Activated T-cell treated with anti-CD3 and anti-CD28 coated beads, Interleukin-2, amount 50 U/mL, for 72 hours (primary cell): ENCODE measurements around the gene HES7. TPM values are rescaled to one million over a fixed set of nuclear protein-coding genes. Genes with fewer than 3 reads are reported as not detected.
"Not testable (repeated sequence)": the region's sequence is repeated elsewhere in the genome, so short reads cannot be mapped to it uniquely, and the experiment has no call there.

Experiments used
- ATAC-seq, 2 donors: fragments of 150-1000 bp; cut with Tn5 transposase; replicated peaks in 1 of 2; 2 replicates each; pipeline ENCODE4 v1.10.0; 2021; ENCODE audit warnings: moderate library complexity in 2 of 2, mild to moderate bottlenecking in 1 of 2
- DNase-seq, 2 donors: peaks; one replicate each; pipeline ENCODE4 v3.0.0; 2021 to 2022; ENCODE audit warnings: mixed read lengths in 1 of 2
- H3K27ac Mint-ChIP-seq: one replicate; pipeline ENCODE4 v1.8.0; 2022; ENCODE audit warnings: mild to moderate bottlenecking, moderate library complexity, mixed read lengths
- H3K27me3 Mint-ChIP-seq: one replicate; pipeline ENCODE4 v1.8.0; 2022; ENCODE audit warnings: low read depth, mixed read lengths
- H3K36me3 Mint-ChIP-seq, 2 donors: one replicate each; pipeline ENCODE4 v1.8.0; 2022; ENCODE audit warnings: mixed read lengths in 2 of 2, mild to moderate bottlenecking in 1 of 2; ENCODE audit not compliant: insufficient read depth in 2 of 2
- H3K4me1 Mint-ChIP-seq: one replicate; pipeline ENCODE4 v1.8.0; 2022; ENCODE audit warnings: low read depth, mixed read lengths
- H3K4me3 Mint-ChIP-seq, 2 donors: one replicate each; pipeline ENCODE4 v1.8.0; 2022; ENCODE audit warnings: mild to moderate bottlenecking in 2 of 2, mixed read lengths in 2 of 2, moderate library complexity in 2 of 2
- H3K9me3 Mint-ChIP-seq, 2 donors: one replicate each; pipeline ENCODE4 v1.8.0; 2022; ENCODE audit warnings: mixed read lengths in 2 of 2
- total RNA-seq, 2 donors: library from RNA; stranded (reverse); gene quantifications; one replicate each; pipeline ENCODE4 v1.2.3, GENCODE V29; 2022

HES7 gene
- total RNA-seq, 2 donors from 2014 or later = 1.5 to 4.3 TPM

- H3K36me3 Mint-ChIP-seq, H3K27ac Mint-ChIP-seq, ATAC-seq, H3K9me3 Mint-ChIP-seq, H3K4me3 Mint-ChIP-seq, DNase-seq: not testable (repeated sequence)
- Mint-ChIP-seq H3K27me3 (peaks cover 10% of the 10 kb centered on the region), H3K4me1 (peaks cover 11% of the 10 kb centered on the region)
Observed at GRCh38 chr17:8106980-8107379, 16.9 kb downstream of the HES7 start.

GRCh38 chr17:8105957-8106398, 17.9 kb downstream of the HES7 start:
- H3K4me1 Mint-ChIP-seq = peaks cover 8% of the 10 kb centered on the region
- no peaks in the 10 kb centered on the region for H3K9me3 Mint-ChIP-seq

DNA sequence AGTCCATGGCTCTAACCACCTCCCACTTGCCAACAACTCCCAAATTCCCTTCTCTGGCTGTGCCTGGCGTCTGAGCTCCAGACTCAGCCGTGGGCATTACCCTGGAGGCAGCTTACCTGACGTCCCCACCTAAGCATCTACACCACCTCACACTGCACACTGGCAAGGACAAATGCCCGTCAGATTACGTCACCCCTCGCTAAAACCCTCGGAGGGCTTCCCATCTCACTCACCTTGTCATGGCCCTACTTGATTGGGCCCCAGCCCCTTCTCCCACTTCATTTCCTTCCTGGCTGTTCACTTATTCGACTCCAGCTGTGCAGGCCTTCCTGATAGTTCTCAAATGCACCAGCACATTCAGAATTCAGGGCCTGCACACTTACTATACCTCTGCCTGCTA, 19.0 kb downstream of the HES7 start:
- H3K9me3 Mint-ChIP-seq = no peaks in the 10 kb centered on the region
- ATAC-seq = no peak
- DNase-seq = no peak
- no peaks in the 10 kb centered on the region for H3K36me3 Mint-ChIP-seq
- no peaks in the 10 kb centered on the region for H3K27me3 Mint-ChIP-seq
- H3K4me3 Mint-ChIP-seq = no peak overlapping the region
- no peaks in the 10 kb centered on the region for H3K4me1 Mint-ChIP-seq
- no peak overlapping the region for H3K27ac Mint-ChIP-seq

More at GRCh38 chr17:8105957-8106398, 17.9 kb downstream of the HES7 start:
- Mint-ChIP-seq H3K36me3 (no peaks in the 10 kb centered on the region), H3K27ac (peak overlapping the region; percentile 58), H3K4me3 (peak overlapping the region in 1 of 2 donors; percentile 10), H3K27me3 (peaks cover 5% of the 10 kb centered on the region)
- peak in 1 of 2 donors; percentile 28 for ATAC-seq
- DNase-seq = no peak

GRCh38 chr17:8103549-8103948, 20.4 kb downstream of the HES7 start:
- Mint-ChIP-seq H3K27ac (no peak overlapping the region), H3K4me1 (no peaks in the 10 kb centered on the region), H3K36me3 (no peaks in the 10 kb centered on the region), H3K9me3 (no peaks in the 10 kb centered on the region), H3K4me3 (no peak overlapping the region), H3K27me3 (no peaks in the 10 kb centered on the region)
- DNase-seq = no peak
- ATAC-seq = no peak

DNA sequence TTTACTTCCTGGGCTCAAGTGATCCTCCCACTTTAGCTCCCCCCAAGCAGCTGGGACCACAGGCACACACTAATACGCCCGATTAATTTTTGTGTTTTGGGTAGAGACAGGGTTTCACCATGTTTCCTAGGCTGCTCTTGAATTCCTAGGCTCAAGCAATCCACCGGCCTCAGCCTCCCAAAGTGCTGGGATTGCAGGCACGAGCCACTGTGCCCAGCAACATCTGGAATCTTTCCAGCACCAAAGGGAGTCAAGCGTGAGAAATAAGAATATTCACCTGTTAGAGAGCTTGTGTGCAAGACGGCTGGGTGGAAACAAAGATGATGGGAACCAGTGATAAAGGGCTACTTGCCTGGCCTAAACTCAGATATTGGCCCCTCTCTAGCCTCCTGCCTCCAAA, 22.2 kb downstream of the HES7 start:
- Mint-ChIP-seq H3K4me3 (no peak overlapping the region), H3K36me3 (no peaks in the 10 kb centered on the region), H3K27ac (no peak overlapping the region), H3K4me1 (no peaks in the 10 kb centered on the region), H3K27me3 (no peaks in the 10 kb centered on the region), H3K9me3 (no peaks in the 10 kb centered on the region)
- ATAC-seq = no peak
- no peak for DNase-seq

- no peak for DNase-seq
- Mint-ChIP-seq H3K4me3 (no peak overlapping the region), H3K27ac (no peak overlapping the region), H3K9me3 (no peaks in the 10 kb centered on the region), H3K27me3 (no peaks in the 10 kb centered on the region), H3K36me3 (no peaks in the 10 kb centered on the region), H3K4me1 (no peaks in the 10 kb centered on the region)
- ATAC-seq = no peak
Observed at GRCh38 chr17:8100763-8101162, 23.1 kb downstream of the HES7 start.

GRCh38 chr17:8100111-8100510, 23.8 kb downstream of the HES7 start:
- no peaks in the 10 kb centered on the region for H3K4me1 Mint-ChIP-seq
- no peak overlapping the region for H3K27ac Mint-ChIP-seq
- H3K27me3 Mint-ChIP-seq = no peaks in the 10 kb centered on the region
- no peaks in the 10 kb centered on the region for H3K9me3 Mint-ChIP-seq
- DNase-seq (no peak), ATAC-seq (no peak)
- no peak overlapping the region for H3K4me3 Mint-ChIP-seq
- no peaks in the 10 kb centered on the region for H3K36me3 Mint-ChIP-seq

- Mint-ChIP-seq H3K27ac (no peak overlapping the region), H3K4me3 (no peak overlapping the region), H3K27me3 (no peaks in the 10 kb centered on the region), H3K4me1 (peaks cover 13% of the 10 kb centered on the region), H3K9me3 (no peaks in the 10 kb centered on the region), H3K36me3 (no peaks in the 10 kb centered on the region)
- no peak for DNase-seq
- ATAC-seq = no peak
Observed at GRCh38 chr17:8096541-8096940, 27.4 kb downstream of the HES7 start.

- Mint-ChIP-seq H3K36me3 (no peaks in the 10 kb centered on the region), H3K4me1 (peaks cover 13% of the 10 kb centered on the region), H3K9me3 (no peaks in the 10 kb centered on the region), H3K27me3 (peaks cover 11% of the 10 kb centered on the region), H3K4me3 (no peak overlapping the region), H3K27ac (no peak overlapping the region)
- ATAC-seq (no peak), DNase-seq (no peak)
Observed at GRCh38 chr17:8095361-8095760, 28.5 kb downstream of the HES7 start.

GRCh38 chr17:8091033-8091687, 32.7 kb downstream of the HES7 start:
- peaks cover 24% of the 10 kb centered on the region for H3K27me3 Mint-ChIP-seq
- H3K27ac Mint-ChIP-seq = no peak overlapping the region
- H3K4me3 Mint-ChIP-seq = no peak overlapping the region
- peaks cover 13% of the 10 kb centered on the region for H3K4me1 Mint-ChIP-seq
- no peaks in the 10 kb centered on the region for H3K9me3 Mint-ChIP-seq
- DNase-seq (no peak), ATAC-seq (no peak)
- no peaks in the 10 kb centered on the region for H3K36me3 Mint-ChIP-seq

GRCh38 chr17:8089728-8090127, 34.2 kb downstream of the HES7 start:
- no peak for DNase-seq
- Mint-ChIP-seq H3K4me1 (peaks cover 9% of the 10 kb centered on the region), H3K27ac (no peak overlapping the region), H3K36me3 (no peaks in the 10 kb centered on the region), H3K27me3 (peaks cover 24% of the 10 kb centered on the region), H3K4me3 (no peak overlapping the region), H3K9me3 (no peaks in the 10 kb centered on the region)
- ATAC-seq = no peak

DNA sequence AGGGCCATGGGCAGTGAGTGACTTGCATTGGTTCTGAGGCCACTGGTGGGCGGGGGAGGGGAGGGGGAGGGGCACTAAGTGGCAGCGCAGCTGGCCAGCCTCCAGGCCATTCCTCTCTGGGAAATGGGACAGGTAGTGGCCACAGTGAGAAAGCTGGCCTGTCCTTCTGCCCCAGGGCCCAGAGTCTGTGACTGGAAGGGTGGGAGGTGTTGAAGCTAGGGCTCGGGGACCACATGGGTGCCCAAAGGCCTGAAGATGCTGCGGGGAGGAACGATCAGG, 36.0 kb downstream of the HES7 start:
- no peak for ATAC-seq
- Mint-ChIP-seq H3K27me3 (peaks cover 24% of the 10 kb centered on the region), H3K27ac (no peak overlapping the region), H3K9me3 (no peaks in the 10 kb centered on the region), H3K36me3 (no peaks in the 10 kb centered on the region), H3K4me3 (no peak overlapping the region), H3K4me1 (no peaks in the 10 kb centered on the region)
- no peak for DNase-seq

GRCh38 chr17:8087075-8087951, 36.6 kb downstream of the HES7 start, which contains the start of gene ALOX12B:
ALOX12B (minus strand) TSS chr17:8087716; CDS start chr17:8087442, 274 bp downstream.
- H3K4me1 Mint-ChIP-seq = no peaks in the 10 kb centered on the region
- DNase-seq = no peak
- H3K9me3 Mint-ChIP-seq = no peaks in the 10 kb centered on the region
- H3K36me3 Mint-ChIP-seq = no peaks in the 10 kb centered on the region
- ATAC-seq = no peak
- no peak within 1 kb of the TSS for H3K27ac Mint-ChIP-seq
- peaks cover 24% of the 10 kb centered on the region for H3K27me3 Mint-ChIP-seq
- no peak within 1 kb of the TSS for H3K4me3 Mint-ChIP-seq
